GM21423 (cell line): Measurements from ENCODE around the gene TMED4.
"Not testable (repeated sequence)": the region's sequence is repeated elsewhere in the genome, so short reads cannot be mapped to it uniquely, and the experiment has no call there.

Experiments used
- ATAC-seq: cut with Tn5 transposase; IDR thresholded peaks from one replicate; pipeline ENCODE4 v1.9.1; 2021; ENCODE audit warnings: mild to moderate bottlenecking, moderate library complexity; ENCODE audit not compliant: unreplicated experiment

TMED4 gene

GRCh38 chr7:44608916-44609648, 27.1 kb upstream of the TMED4 start:
- no peak for ATAC-seq

DNA sequence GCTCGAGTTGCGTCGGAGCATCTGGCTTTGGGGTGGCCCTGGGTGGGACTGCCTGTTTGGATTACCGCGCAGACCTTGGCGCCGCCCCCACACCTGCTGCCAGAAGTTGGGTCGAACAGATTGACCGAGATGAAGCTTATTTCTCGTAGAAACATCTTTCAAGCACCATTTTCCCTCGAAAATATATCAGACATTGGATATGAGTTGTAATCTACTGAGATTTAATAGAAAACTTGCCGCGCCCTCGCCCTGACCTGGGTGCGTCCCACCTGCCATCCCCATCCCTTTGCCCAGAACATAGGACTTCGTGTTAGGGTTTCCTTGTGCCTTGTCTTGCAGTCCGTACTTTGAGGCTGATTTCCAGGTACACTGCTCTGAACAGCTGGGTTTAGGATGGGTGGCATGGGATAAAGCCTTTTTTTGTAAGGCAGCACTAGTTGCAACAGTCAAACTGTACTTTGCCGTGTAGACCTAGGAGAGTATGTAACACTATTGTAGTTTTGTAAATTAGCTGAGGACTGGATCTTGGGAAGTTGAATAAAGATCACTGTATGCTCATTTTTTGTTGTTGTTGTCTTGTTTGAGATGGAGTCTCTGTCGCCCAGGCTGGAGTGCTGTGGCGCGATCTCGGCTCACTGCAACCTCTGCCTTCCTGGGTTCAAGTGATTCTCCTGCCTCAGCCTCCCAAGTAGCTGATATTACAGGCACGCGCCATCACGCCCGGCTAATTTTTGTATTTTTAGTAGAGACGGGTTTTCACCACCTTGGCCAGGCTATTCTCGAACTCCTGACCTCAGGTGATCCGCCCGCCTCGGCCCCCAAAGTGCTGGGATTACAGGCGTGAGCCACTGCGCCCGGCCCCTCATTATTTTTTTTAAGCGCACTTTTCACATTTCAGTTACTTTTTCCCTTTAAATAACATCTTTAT, 25.4 kb upstream of the TMED4 start:
- no peak for ATAC-seq

- peak; percentile 91 for ATAC-seq
Measured at GRCh38 chr7:44606341-44607140, 24.5 kb upstream of the TMED4 start, which contains the start of gene OGDH. TSS of gene OGDH (plus strand) at chr7:44606627. CDS start at chr7:44624344, 17,717 bp downstream.

- no peak for ATAC-seq
Measured at GRCh38 chr7:44604941-44605340, 22.9 kb upstream of the TMED4 start.

- no peak for ATAC-seq
Measured at GRCh38 chr7:44603193-44603592, 21.2 kb upstream of the TMED4 start.

DNA sequence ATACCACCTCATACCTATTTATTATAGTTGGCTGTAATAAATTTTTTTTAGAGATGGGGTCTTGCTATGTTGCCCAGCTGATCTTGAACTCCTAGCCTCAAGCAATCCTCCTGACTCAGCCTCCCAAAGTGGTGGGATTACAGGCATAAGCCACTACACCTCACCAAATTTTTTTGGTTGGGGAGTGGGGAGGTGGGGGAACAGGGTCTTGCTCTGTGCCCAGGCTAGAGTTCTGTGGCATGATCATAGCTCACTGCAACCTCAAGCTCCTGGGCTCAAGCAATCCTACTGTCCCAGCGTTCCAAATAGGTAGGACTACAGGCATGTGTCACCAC, 20.5 kb upstream of the TMED4 start:
- ATAC-seq: no peak

GRCh38 chr7:44599222-44599621, 17.2 kb upstream of the TMED4 start:
- no peak for ATAC-seq

- ATAC-seq: not testable (repeated sequence)
Measured at GRCh38 chr7:44597181-44597580, 15.2 kb upstream of the TMED4 start.

GRCh38 chr7:44595934-44596635, 14.1 kb upstream of the TMED4 start:
- ATAC-seq: no peak

DNA sequence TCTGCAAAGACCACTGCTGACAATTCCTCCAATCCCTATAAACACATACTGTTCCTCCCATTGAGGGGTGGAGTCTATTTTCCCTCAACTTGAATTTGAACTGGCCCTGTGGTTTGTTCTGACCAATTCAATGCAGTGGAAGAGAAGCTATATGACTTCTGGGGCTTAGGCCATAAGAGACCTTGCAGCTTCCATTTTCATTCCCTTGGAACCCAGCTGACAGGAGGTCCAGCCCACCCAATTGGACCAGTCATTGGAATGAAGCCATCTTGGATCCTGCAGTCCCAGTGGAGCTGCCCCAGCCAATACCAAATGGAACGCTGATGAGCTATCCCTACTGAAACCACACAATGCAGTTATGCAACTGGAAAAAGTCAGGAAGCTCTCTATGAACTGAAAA, 8.9 kb upstream of the TMED4 start:
- ATAC-seq: no peak

DNA sequence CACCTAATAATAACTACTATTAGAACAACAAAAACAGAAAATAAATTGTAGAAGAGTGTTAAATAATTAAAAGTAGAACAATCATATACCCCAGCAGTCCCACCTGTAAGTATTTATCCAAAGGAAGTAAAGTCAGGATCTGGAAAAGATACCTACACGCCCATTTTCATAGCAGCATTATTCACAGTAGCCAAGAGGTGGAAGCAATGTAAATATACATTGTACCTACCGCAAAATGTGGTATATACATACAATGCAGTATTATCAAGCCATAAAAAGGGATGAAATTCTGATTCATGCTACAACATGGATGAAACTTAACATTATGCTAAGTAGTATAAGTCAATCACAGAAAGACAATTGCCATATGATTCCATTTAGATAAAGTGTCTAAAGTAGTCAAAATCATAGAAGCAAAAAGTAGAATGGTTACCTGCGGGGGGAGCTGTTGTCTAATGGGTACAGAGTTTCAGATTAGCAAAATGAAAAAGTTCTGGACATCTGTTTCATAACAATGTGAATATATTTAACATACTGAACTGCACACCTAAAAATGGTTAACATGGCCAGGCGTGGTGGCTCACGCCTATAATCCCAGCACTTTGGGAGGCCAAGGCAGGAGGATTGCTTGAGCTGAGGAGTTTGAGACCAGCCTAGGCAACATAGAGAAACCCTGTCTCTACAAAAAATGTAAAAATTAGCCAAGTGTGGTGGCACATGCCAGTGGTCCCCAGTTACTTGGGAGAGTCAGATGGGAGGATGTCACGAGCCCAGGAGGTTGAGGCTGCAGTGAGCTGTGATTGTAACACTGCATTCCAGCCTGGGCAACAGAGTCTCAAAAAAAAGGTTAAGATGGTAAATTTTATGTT, 6.0 kb upstream of the TMED4 start:
- ATAC-seq: no peak

GRCh38 chr7:44583146-44583865, 1.3 kb upstream of the TMED4 start:
- ATAC-seq: no peak

DNA sequence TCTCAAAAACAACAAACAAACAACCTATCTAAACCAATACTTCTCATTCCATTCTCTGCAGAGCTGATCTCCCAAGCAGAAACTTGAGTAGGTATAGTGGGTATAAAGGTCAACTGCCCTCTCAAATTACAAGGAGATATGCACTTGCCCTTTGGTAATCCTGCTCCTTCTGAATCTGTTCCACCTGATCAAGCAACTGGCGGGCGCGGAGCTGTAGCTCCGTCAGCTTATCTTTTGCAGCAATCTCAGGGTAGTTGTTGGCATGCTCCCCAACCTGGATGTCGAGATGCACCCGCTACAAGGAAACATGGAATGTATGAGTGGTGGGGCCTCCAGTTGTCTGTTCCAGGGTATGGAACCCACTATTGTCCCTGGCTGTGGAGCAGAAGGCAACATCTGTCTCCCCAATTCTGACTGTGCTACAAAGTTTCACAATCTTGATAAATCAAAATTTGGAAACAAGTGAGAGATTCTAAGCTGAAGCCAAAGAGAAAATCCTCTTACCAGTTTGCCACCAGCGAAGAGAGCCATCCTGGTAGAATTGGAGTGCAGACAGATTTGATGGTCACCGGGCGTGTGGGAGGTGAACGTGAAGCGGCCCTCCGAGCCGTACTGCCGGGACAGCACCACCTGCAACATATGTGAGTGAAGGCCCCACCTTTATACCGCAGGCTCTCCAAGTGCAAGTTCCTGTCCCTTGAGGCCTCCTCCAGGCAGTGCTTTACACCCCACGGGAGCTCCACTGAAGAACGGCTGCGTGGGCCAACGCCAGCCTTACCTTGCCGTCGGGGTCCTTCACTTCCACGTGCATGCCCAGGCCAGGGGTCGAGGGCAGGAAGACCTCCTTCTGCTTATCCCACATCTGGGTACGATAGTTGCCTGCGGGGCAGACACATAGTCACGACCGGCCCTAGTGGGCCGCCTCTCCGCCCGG, 819 bp downstream of the TMED4 start:
- peak; percentile 28 for ATAC-seq

GRCh38 chr7:44576228-44576627, 5.8 kb downstream of the TMED4 start:
- ATAC-seq: no peak

DNA sequence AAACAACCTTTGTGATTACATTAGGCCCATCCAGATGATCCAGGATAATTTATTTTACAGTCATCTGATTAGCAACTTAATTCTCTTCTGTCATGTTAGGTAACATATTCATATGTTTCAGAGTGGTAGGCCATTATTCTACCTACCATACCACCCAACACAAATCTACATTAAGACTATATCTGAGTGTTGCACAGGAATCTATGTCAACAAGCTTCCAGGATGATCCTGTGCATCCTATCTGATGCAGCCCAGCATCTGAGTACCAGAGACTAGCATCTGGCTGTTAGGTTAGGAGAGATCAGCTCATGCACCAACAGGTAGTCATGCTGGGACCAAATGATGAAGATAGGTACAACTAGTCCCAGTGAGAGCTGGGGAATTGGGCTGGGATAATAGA, 7.0 kb downstream of the TMED4 start:
- no peak for ATAC-seq

DNA sequence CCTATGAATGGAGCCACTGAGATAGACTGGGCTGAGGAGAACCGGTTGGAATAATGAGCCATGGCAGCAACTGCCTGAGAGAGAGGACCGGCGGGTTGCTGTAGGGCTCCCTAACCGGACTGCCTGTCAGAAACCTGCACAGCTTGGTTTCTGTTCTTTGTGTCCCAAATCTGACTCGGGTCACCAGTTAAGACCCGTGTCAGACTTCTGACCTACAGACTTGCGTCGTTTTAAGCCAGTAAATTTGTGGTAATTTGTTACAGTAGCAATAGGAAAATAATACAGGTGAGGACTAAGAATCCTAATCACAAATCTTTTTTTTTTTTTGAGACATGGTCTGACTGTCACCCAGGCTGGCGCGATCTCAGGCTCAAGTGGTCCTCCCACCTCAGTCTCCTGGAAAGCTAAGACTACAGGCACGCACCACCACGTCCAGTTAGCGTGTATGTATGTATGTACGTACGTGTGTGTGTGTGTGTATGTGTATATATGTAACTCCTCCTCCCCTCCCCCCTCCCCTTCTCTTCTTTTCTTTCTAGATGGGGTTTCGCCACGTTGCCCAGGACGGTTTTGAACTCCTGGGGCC, 7.7 kb downstream of the TMED4 start:
- ATAC-seq: no peak

- ATAC-seq: peak; percentile 85
Measured at GRCh38 chr7:44573464-44574286, 8.4 kb downstream of the TMED4 start, which contains the start of gene DDX56. TSS of gene DDX56 (minus strand) at chr7:44573908. CDS start at chr7:44573895, 13 bp downstream.
